ENCODE data around the gene RMC1.

The RMC1 gene

GRCh38 chr18:23551978-23552377 is 48.7 kb downstream of the RMC1 start:
- TF ChIP-seq TAF1 (IDR thresholded peaks at IDR 0.05; ENCODE audit: borderline replicate concordance, insufficient read depth, low read length) (no peak), REST (IDR thresholded peaks at IDR 0.05; ENCODE audit: insufficient read depth in 1 of 2, low read depth in 2 of 2, low read length in 2 of 2) (no peak), POLR2AphosphoS5 (IDR thresholded peaks at IDR 0.05; ENCODE audit: low read depth, low read length) (no peak), SIN3A (IDR thresholded peaks at IDR 0.05; ENCODE audit: borderline replicate concordance, insufficient read depth, low read length) (no peak), FOXP2 (optimal IDR thresholded peaks at IDR 0.05; ENCODE audit: borderline replicate concordance, extremely low read depth, extremely low read length, insufficient read depth) (no peak)

- TF ChIP-seq TAF1 (IDR thresholded peaks at IDR 0.05; ENCODE audit: borderline replicate concordance, insufficient read depth, low read length) (no peak), FOXP2 (optimal IDR thresholded peaks at IDR 0.05; ENCODE audit: borderline replicate concordance, extremely low read depth, extremely low read length, insufficient read depth) (no peak), SIN3A (IDR thresholded peaks at IDR 0.05; ENCODE audit: borderline replicate concordance, insufficient read depth, low read length) (no peak), REST (IDR thresholded peaks at IDR 0.05; ENCODE audit: insufficient read depth in 1 of 2, low read depth in 2 of 2, low read length in 2 of 2) (no peak), POLR2AphosphoS5 (IDR thresholded peaks at IDR 0.05; ENCODE audit: low read depth, low read length) (no peak)
Observed at GRCh38 chr18:23552505-23552904, 49.2 kb downstream of the RMC1 start.

GRCh38 chr18:23553887-23554286 is 50.6 kb downstream of the RMC1 start:
- TF ChIP-seq SIN3A (IDR thresholded peaks at IDR 0.05; ENCODE audit: borderline replicate concordance, insufficient read depth, low read length) (no peak), FOXP2 (optimal IDR thresholded peaks at IDR 0.05; ENCODE audit: borderline replicate concordance, extremely low read depth, extremely low read length, insufficient read depth) (no peak), TAF1 (IDR thresholded peaks at IDR 0.05; ENCODE audit: borderline replicate concordance, insufficient read depth, low read length) (no peak), POLR2AphosphoS5 (IDR thresholded peaks at IDR 0.05; ENCODE audit: low read depth, low read length) (no peak), REST (IDR thresholded peaks at IDR 0.05; ENCODE audit: insufficient read depth in 1 of 2, low read depth in 2 of 2, low read length in 2 of 2) (no peak)

GRCh38 chr18:23556145-23556780 is 53.0 kb downstream of the RMC1 start:
- TF ChIP-seq POLR2AphosphoS5 (IDR thresholded peaks at IDR 0.05; ENCODE audit: low read depth, low read length) (no peak), FOXP2 (optimal IDR thresholded peaks at IDR 0.05; ENCODE audit: borderline replicate concordance, extremely low read depth, extremely low read length, insufficient read depth) (no peak), REST (IDR thresholded peaks at IDR 0.05; ENCODE audit: insufficient read depth in 1 of 2, low read depth in 2 of 2, low read length in 2 of 2) (no peak), TAF1 (IDR thresholded peaks at IDR 0.05; ENCODE audit: borderline replicate concordance, insufficient read depth, low read length) (no peak), SIN3A (IDR thresholded peaks at IDR 0.05; ENCODE audit: borderline replicate concordance, insufficient read depth, low read length) (no peak)
